Gastroesophageal sphincter (tissue), 4 donors: ENCODE measurements around the gene SLC15A3. TPM values are rescaled to one million over a fixed set of nuclear protein-coding genes. Genes with fewer than 3 reads are reported as not detected.

Experiments used
- ATAC-seq: fragments of 150-250 bp; one replicate; pipeline ENCODE4 v1.9.1; 2016; ENCODE audit warnings: mild to moderate bottlenecking, moderate library complexity
- H3K27ac ChIP-seq, 4 donors: fragments of 200-600 bp; sonication (generic) in 3 of 4; 1 replicate in 3 of 4; 2 replicates in 1 of 4; pipeline ENCODE4 v1.5.1; 2016 to 2019
- H3K27me3 ChIP-seq: fragments of 200-600 bp; sonication (generic); one replicate; pipeline ENCODE4 v1.5.1; 2019
- H3K36me3 ChIP-seq, 2 donors: fragments of 200-600 bp; sonication (generic); one replicate each; pipeline ENCODE4 v1.5.1; 2019; ENCODE audit warnings: control low read depth in 1 of 2
- H3K4me1 ChIP-seq, 3 donors: fragments of 200-600 bp; sonication (generic); 1 replicate in 2 of 3; 2 replicates in 1 of 3; pipeline ENCODE4 v1.5.1; 2016 to 2019; ENCODE audit warnings: control low read depth in 2 of 3
- H3K4me3 ChIP-seq, 2 donors: fragments of 200-600 bp; sonication (generic); one replicate each; pipeline ENCODE4 v1.5.1; 2019; ENCODE audit warnings: mild to moderate bottlenecking in 1 of 2, moderate library complexity in 1 of 2
- H3K9me3 ChIP-seq, 3 donors: fragments of 200-600 bp; sonication (generic); one replicate each; pipeline ENCODE4 v1.5.1; 2017 to 2019; ENCODE audit warnings: control low read depth in 2 of 3
- EP300 ChIP-seq: sonication (generic); formaldehyde crosslinking; IDR thresholded peaks from one replicate; pipeline ENCODE4 v1.6.1; 2017; ENCODE audit warnings: antibody characterized with exemption, mild to moderate bottlenecking
- POLR2A ChIP-seq, 2 donors: fragments of 450-650 bp; IDR thresholded peaks; one replicate each; pipeline ENCODE4 v1.6.1; 2017; ENCODE audit warnings: antibody characterized with exemption in 2 of 2, mild to moderate bottlenecking in 2 of 2, moderate library complexity in 1 of 2
- POLR2AphosphoS5 ChIP-seq: sonication (generic); formaldehyde crosslinking; IDR thresholded peaks from one replicate; pipeline ENCODE4 v1.6.1; 2017; ENCODE audit warnings: antibody characterized with exemption
- WGBS, 2 donors: methylation state at CpG; one replicate each; pipeline ENCODE4 v1.1.5; 2018; ENCODE audit warnings: low coverage in 1 of 2; 5-methylcytosine and 5-hydroxymethylcytosine counted together
- total RNA-seq, 4 donors: library from RNA; depleted of rRNA; stranded (reverse); fragments of >200 nt; gene quantifications; one replicate each; pipeline ENCODE4 v1.1.0, GENCODE V29; 2016
- TF ChIP-seq, protein P1 (sequence below), 4 experiments: fragments of 200-600 bp in 2 of 4; fragments of 450-650 bp in 2 of 4; sonication (generic) in 1 of 4; IDR thresholded peaks; one replicate each; pipeline ENCODE4 v1.5.1; 2017 to 2019; ENCODE audit warnings: antibody characterized with exemption in 4 of 4, mild to moderate bottlenecking in 2 of 4, moderate library complexity in 2 of 4

Gene SLC15A3
- total RNA-seq, 4 donors from 2014 or later = 16.7 to 48.4 (median 19.5) TPM

DNA sequence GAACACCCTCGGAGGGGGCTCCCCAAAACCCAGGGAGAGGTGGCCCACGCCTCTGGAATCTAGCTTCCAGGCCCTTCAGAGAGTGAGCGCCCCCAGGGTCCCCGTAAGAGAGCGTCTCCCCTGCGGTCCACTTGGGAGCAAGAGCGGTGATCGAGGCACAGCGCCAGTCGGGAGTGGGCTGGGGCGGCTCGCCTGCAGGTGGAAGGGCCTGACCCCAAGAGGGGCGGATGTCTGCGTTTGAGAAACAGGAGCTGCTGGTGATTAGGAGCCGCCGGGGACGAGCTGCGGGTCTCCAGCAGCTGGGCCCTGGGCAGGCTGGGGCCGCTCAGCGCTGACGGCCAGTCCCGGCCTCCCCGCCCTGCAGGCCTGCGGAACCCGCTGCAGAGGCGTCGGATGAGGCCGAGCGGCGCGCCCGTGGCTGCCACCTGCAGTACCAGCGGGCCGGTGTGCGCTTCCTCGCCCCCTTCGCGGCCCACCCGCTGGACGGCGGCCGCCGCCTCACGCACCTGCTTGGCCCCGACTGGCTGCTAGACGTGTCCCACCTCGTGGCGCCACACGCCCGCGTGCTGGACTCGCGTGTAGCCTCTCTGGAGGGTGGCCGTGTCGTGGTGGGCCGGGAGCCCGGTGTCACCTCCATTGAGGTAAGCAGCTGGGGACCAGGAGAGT is 17.7 kb downstream of the SLC15A3 start:
- ATAC-seq = no peak
- no peak overlapping the region for H3K4me3 ChIP-seq
- no peak overlapping the region for H3K27ac ChIP-seq
- no peaks in the 10 kb centered on the region for H3K9me3 ChIP-seq
- WGBS, 2 donors = no CpG with 5 or more reads among the region's 57 CpGs
- H3K27me3 ChIP-seq = peaks cover 14% of the 10 kb centered on the region
- peaks cover 0 to 31% of the 10 kb centered on the region in 2 donors for H3K36me3 ChIP-seq
- TF ChIP-seq, protein P1, sequence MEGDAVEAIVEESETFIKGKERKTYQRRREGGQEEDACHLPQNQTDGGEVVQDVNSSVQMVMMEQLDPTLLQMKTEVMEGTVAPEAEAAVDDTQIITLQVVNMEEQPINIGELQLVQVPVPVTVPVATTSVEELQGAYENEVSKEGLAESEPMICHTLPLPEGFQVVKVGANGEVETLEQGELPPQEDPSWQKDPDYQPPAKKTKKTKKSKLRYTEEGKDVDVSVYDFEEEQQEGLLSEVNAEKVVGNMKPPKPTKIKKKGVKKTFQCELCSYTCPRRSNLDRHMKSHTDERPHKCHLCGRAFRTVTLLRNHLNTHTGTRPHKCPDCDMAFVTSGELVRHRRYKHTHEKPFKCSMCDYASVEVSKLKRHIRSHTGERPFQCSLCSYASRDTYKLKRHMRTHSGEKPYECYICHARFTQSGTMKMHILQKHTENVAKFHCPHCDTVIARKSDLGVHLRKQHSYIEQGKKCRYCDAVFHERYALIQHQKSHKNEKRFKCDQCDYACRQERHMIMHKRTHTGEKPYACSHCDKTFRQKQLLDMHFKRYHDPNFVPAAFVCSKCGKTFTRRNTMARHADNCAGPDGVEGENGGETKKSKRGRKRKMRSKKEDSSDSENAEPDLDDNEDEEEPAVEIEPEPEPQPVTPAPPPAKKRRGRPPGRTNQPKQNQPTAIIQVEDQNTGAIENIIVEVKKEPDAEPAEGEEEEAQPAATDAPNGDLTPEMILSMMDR (IDR thresholded peaks at IDR 0.05) = no peak
- no peak for TF ChIP-seq POLR2A (IDR thresholded peaks at IDR 0.05)
- no peak for TF ChIP-seq POLR2AphosphoS5
- no peak for TF ChIP-seq EP300
- H3K4me1 ChIP-seq = no peaks in the 10 kb centered on the region

DNA sequence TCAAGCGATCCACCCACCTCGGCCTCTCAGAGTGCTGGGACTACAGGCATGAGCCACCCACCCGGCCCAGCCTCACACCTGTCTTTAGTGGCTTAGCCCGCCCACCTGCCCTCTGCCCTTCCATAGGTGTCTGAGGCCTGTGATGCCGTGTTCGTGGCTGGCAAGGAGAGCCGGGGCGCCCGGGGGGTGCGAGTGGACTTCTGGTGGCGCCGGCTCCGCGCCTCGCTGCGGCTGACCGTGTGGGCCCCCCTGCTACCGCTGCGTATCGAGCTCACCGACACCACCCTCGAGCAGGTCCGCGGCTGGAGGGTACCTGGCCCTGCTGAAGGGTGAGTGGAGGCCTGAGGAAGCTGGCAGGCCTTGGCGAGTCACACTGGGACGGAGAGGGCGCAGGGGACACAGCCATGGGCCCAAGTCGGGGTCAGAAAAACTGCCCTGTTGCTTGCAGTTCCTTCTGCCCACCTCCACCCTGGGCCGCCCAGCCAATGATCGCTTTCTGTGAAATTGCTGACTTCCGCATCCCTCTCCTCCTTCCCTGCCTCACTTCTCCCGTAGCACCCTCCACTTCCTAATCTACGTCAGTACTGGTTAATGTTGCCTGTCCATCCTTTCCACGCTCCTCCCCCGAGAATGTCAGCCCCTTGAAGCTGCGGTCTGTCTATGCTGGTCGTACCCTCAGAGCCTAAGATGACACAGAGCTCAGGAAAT is 18.4 kb downstream of the SLC15A3 start:
- H3K9me3 ChIP-seq = no peaks in the 10 kb centered on the region
- H3K4me1 ChIP-seq = no peaks in the 10 kb centered on the region
- 83 to 90% methylated on average over 5 of the region's 37 CpGs for WGBS, 2 donors
- H3K27ac ChIP-seq = no peak overlapping the region
- H3K27me3 ChIP-seq = peaks cover 14% of the 10 kb centered on the region
- TF ChIP-seq POLR2A (IDR thresholded peaks at IDR 0.05) (no peak), EP300 (no peak), POLR2AphosphoS5 (no peak)
- TF ChIP-seq, protein P1 (IDR thresholded peaks at IDR 0.05) = no peak
- peaks cover 0 to 29% of the 10 kb centered on the region in 2 donors for H3K36me3 ChIP-seq
- H3K4me3 ChIP-seq = no peak overlapping the region
- no peak for ATAC-seq

DNA sequence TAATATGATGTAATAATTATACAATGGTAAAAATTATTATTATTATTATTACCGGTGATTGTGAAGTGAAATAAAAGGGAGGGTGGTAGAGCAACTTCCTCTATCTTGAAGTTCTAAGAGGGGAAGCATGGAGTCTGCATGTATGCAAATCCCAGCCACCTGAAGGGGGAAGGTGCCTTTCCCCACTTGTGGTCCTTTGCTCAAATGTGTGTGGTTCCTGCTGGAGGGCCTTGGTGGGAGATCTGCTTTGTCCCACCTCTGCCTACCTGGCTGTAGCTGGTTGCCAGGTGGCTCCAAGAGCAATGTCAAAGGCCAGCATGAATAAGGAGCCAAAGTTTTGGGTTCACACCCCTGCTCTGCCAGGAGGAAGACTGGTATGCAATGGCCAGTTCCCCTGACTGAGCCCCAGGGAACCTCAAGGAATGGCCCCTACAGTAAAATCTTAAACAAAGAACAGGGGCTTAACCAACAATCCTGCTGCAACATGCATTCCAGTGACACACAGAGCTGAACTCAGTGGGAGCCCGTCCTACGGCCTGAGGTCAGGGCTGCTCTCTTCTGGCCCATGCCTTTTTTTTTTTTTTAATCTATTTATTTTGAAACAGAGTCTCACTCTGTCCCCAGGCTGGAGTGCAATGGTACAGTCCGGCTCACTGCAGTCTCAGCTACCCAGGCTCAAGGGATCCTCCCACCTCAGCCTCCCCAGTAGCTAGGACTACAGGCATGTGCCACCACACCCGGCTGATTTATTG is 19.2 kb downstream of the SLC15A3 start:
- H3K27ac ChIP-seq = no peak overlapping the region
- 47 to 90% methylated on average over 1 to 2 of the region's 5 CpGs for WGBS, 2 donors
- ATAC-seq = no peak
- TF ChIP-seq, protein P1 (IDR thresholded peaks at IDR 0.05) = no peak
- no peak for TF ChIP-seq POLR2AphosphoS5
- peaks cover 0 to 23% of the 10 kb centered on the region in 2 donors for H3K36me3 ChIP-seq
- H3K4me1 ChIP-seq = no peaks in the 10 kb centered on the region
- no peak overlapping the region for H3K4me3 ChIP-seq
- peaks cover 15% of the 10 kb centered on the region for H3K27me3 ChIP-seq
- no peaks in the 10 kb centered on the region for H3K9me3 ChIP-seq

DNA sequence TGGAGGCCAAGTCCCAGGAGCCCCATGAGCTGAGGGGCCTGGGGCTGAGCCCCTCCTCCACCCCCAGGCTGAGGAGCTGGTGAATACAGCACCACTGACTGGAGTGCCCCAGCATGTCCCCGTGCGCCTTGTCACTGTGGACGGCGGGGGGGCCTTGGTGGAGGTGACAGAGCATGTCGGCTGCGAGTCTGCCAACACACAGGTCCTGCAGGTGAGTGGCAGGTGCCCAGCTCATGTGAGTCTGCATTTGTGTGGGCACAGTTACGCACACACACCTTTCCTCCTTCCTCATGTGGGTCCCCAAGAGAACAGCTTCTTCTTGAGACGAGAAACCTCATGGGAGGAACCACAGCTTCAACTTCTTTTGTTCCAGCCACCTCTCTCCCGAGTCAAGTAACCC is 20.1 kb downstream of the SLC15A3 start:
- peaks cover 0 to 15% of the 10 kb centered on the region in 2 donors for H3K36me3 ChIP-seq
- no peak overlapping the region for H3K4me3 ChIP-seq
- ATAC-seq = no peak
- peaks cover 23% of the 10 kb centered on the region for H3K27me3 ChIP-seq
- no peak overlapping the region for H3K27ac ChIP-seq
- H3K9me3 ChIP-seq = no peaks in the 10 kb centered on the region
- no peak for TF ChIP-seq POLR2AphosphoS5
- WGBS, 2 donors = 88 to 89% methylated on average over 3 to 5 of the region's 9 CpGs
- H3K4me1 ChIP-seq = no peaks in the 10 kb centered on the region

DNA sequence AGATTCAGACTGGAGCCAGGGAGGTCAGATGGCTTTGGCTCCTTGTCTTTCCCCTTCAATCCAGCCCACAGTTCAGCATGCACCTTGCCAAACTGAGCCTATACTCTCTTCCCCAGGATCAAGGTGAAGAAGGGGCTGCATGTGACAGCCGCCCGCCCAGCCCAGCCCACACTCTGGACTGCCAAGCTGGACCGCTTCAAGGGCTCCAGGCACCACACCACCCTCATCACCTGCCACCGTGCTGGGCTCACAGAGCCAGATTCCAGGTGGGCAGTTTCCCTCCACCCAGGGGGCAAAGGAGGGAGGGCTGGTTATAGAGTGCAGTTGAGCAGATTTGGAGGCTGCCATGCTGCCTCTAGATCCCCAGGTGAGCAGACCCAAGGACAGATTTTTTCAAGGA is 21.6 kb downstream of the SLC15A3 start:
- WGBS, 2 donors = no CpG with 5 or more reads among the region's 4 CpGs
- H3K9me3 ChIP-seq = no peaks in the 10 kb centered on the region
- H3K36me3 ChIP-seq = peaks cover 0 to 10% of the 10 kb centered on the region in 2 donors
- peaks cover 0 to 4% (median 0%) of the 10 kb centered on the region in 3 donors for H3K4me1 ChIP-seq
- no peak overlapping the region for H3K27ac ChIP-seq
- peaks cover 38% of the 10 kb centered on the region for H3K27me3 ChIP-seq
- ATAC-seq = no peak
- no peak overlapping the region for H3K4me3 ChIP-seq
- TF ChIP-seq POLR2A (IDR thresholded peaks at IDR 0.05) (no peak), POLR2AphosphoS5 (no peak), EP300 (no peak)
- TF ChIP-seq, protein P1 (IDR thresholded peaks at IDR 0.05) = no peak
